Upper lobe of left lung (tissue), 6 donors: ENCODE data around the gene MYLK4. TPM values are rescaled to one million over a fixed set of nuclear protein-coding genes. Genes with fewer than 3 reads are reported as not detected.

Experiments used
- ATAC-seq, 2 donors: fragments of 200-7000 bp; cut with Tn5 transposase; one replicate each; pipeline ENCODE4 v1.9.1; 2022; ENCODE audit warnings: mild to moderate bottlenecking in 2 of 2, moderate library complexity in 2 of 2; ENCODE audit not compliant: low FRiP score in 2 of 2
- DNase-seq, 2 donors: peaks; one replicate each; pipeline ENCODE4 v3.0.0-alpha.2; 2019 to 2020
- H3K27ac ChIP-seq, 4 donors: fragments of 200-600 bp; sonication (generic); one replicate each; pipeline ENCODE4 v1.5.1; 2016 to 2019
- H3K27me3 ChIP-seq, 4 donors: fragments of 200-600 bp; sonication (generic); one replicate each; pipeline ENCODE4 v1.5.1; 2017 to 2019
- H3K36me3 ChIP-seq, 4 donors: fragments of 200-600 bp; sonication (generic); one replicate each; pipeline ENCODE4 v1.5.1; 2016 to 2019
- H3K4me1 ChIP-seq, 4 donors: fragments of 200-600 bp; sonication (generic); one replicate each; pipeline ENCODE4 v1.5.1; 2018 to 2019
- H3K4me3 ChIP-seq, 4 donors: fragments of 200-600 bp; sonication (generic); one replicate each; pipeline ENCODE4 v1.5.1; 2017 to 2019; ENCODE audit warnings: mild to moderate bottlenecking in 2 of 4, moderate library complexity in 1 of 4
- H3K9me3 ChIP-seq, 4 donors: fragments of 200-600 bp; sonication (generic); one replicate each; pipeline ENCODE4 v1.5.1; 2018 to 2019
- CTCF ChIP-seq, 6 experiments: fragments of 450-650 bp in 4 of 6; fragments of 200-600 bp in 2 of 6; sonication (generic) in 2 of 6; IDR thresholded peaks; one replicate each; pipeline ENCODE4 v1.5.1; 2016 to 2019; ENCODE audit warnings: antibody characterized with exemption in 6 of 6
- EP300 ChIP-seq, 4 donors: sonication (generic); formaldehyde crosslinking; IDR thresholded peaks; one replicate each; pipeline ENCODE4 v1.5.1; 2017; ENCODE audit warnings: antibody characterized with exemption in 4 of 4, control low read depth in 2 of 4
- POLR2A ChIP-seq, 4 donors: fragments of 450-650 bp; IDR thresholded peaks; one replicate each; pipeline ENCODE4 v1.5.1; 2016 to 2017; ENCODE audit warnings: antibody characterized with exemption in 4 of 4, mild to moderate bottlenecking in 2 of 4
- POLR2AphosphoS5 ChIP-seq, 2 donors: sonication (generic); formaldehyde crosslinking; IDR thresholded peaks; one replicate each; pipeline ENCODE4 v1.5.1; 2017; ENCODE audit warnings: antibody characterized with exemption in 2 of 2
- WGBS, 2 donors: methylation state at CpG; one replicate each; pipeline ENCODE4 v1.1.5; 2017 to 2018; 5-methylcytosine and 5-hydroxymethylcytosine counted together
- total RNA-seq, 6 donors: library from RNA; depleted of rRNA in 4 of 6; stranded (reverse); fragments of >200 nt in 4 of 6; gene quantifications; one replicate each; pipeline versions ENCODE4 v1.1.0 to v1.2.1, GENCODE V29; 2016 to 2021
- donor health status: DM: no; HTN: no; CAD: no; lungs with moderate emphysema.
- donor health status: DM: no; HTN: yes; CAD: no; lungs with severe emphysema.

Gene MYLK4
- total RNA-seq, 6 donors from 2014 or later = 0.64 to 2.6 (median 1.2) TPM

- Histone ChIP-seq H3K36me3 (no peaks in the 10 kb centered on the region), H3K27ac (no peak overlapping the region), H3K9me3 (no peaks in the 10 kb centered on the region), H3K4me1 (no peaks in the 10 kb centered on the region), H3K27me3 (no peaks in the 10 kb centered on the region), H3K4me3 (no peak overlapping the region)
- DNase-seq (no peak), ATAC-seq (no peak)
- WGBS, 2 donors = 81 to 88% methylated on average over 2 of the region's 2 CpGs
- TF ChIP-seq CTCF (IDR thresholded peaks at IDR 0.05) (no peak), POLR2A (IDR thresholded peaks at IDR 0.05) (no peak), EP300 (IDR thresholded peaks at IDR 0.05) (no peak), POLR2AphosphoS5 (IDR thresholded peaks at IDR 0.05) (no peak)
Observed at GRCh38 chr6:2676048-2676447, 74.7 kb downstream of the MYLK4 start.

GRCh38 chr6:2674857-2675256 lies 75.9 kb downstream of the MYLK4 start:
- 81 to 93% methylated on average over 6 of the region's 6 CpGs for WGBS, 2 donors
- ATAC-seq (no peak), DNase-seq (no peak)
- H3K27ac ChIP-seq = no peak overlapping the region
- no peaks in the 10 kb centered on the region for H3K36me3 ChIP-seq
- H3K27me3 ChIP-seq = no peaks in the 10 kb centered on the region
- TF ChIP-seq POLR2AphosphoS5 (IDR thresholded peaks at IDR 0.05) = no peak
- no peak for TF ChIP-seq POLR2A (IDR thresholded peaks at IDR 0.05)
- no peak overlapping the region for H3K4me3 ChIP-seq
- no peaks in the 10 kb centered on the region for H3K9me3 ChIP-seq
- H3K4me1 ChIP-seq = no peaks in the 10 kb centered on the region

- no peak for TF ChIP-seq POLR2A (IDR thresholded peaks at IDR 0.05)
- no peak for TF ChIP-seq POLR2AphosphoS5 (IDR thresholded peaks at IDR 0.05)
- TF ChIP-seq CTCF (IDR thresholded peaks at IDR 0.05) = no peak
- no peak for TF ChIP-seq EP300 (IDR thresholded peaks at IDR 0.05)
- Histone ChIP-seq H3K4me3 (no peak overlapping the region), H3K27ac (no peak overlapping the region), H3K36me3 (no peaks in the 10 kb centered on the region), H3K27me3 (no peaks in the 10 kb centered on the region), H3K9me3 (no peaks in the 10 kb centered on the region), H3K4me1 (no peaks in the 10 kb centered on the region)
- DNase-seq (no peak), ATAC-seq (no peak)
- WGBS, 2 donors = 82 to 88% methylated on average over 11 to 12 of the region's 12 CpGs
Observed at GRCh38 chr6:2669067-2669700, 81.5 kb downstream of the MYLK4 start.

- TF ChIP-seq EP300 (IDR thresholded peaks at IDR 0.05) (no peak), POLR2AphosphoS5 (IDR thresholded peaks at IDR 0.05) (no peak)
- 81 to 90% methylated on average over 7 of the region's 7 CpGs for WGBS, 2 donors
- Histone ChIP-seq H3K27me3 (no peaks in the 10 kb centered on the region), H3K4me3 (no peak overlapping the region), H3K27ac (no peak overlapping the region), H3K36me3 (no peaks in the 10 kb centered on the region), H3K9me3 (no peaks in the 10 kb centered on the region), H3K4me1 (no peaks in the 10 kb centered on the region)
- ATAC-seq (no peak), DNase-seq (no peak)
Observed at GRCh38 chr6:2667617-2668016, 83.1 kb downstream of the MYLK4 start.

GRCh38 chr6:2666906-2667575 lies 83.7 kb downstream of the MYLK4 start:
- H3K36me3 ChIP-seq = no peaks in the 10 kb centered on the region
- DNase-seq = no peak
- H3K9me3 ChIP-seq = no peaks in the 10 kb centered on the region
- no peak for TF ChIP-seq EP300 (IDR thresholded peaks at IDR 0.05)
- no peak for TF ChIP-seq CTCF (IDR thresholded peaks at IDR 0.05)
- TF ChIP-seq POLR2A (IDR thresholded peaks at IDR 0.05) = no peak
- no peak for TF ChIP-seq POLR2AphosphoS5 (IDR thresholded peaks at IDR 0.05)
- H3K4me3 ChIP-seq = no peak overlapping the region
- no peak for ATAC-seq
- H3K27me3 ChIP-seq = no peaks in the 10 kb centered on the region
- H3K4me1 ChIP-seq = no peaks in the 10 kb centered on the region
- H3K27ac ChIP-seq = no peak overlapping the region
- WGBS, 2 donors = 74 to 87% methylated on average over 6 of the region's 6 CpGs
